Thyroid gland (tissue), 4 donors: Measurements from ENCODE around the gene KIF1C. TPM values are rescaled to one million over a fixed set of nuclear protein-coding genes. Genes with fewer than 3 reads are reported as not detected.

Source experiments
- DNase-seq, 2 donors: peaks; one replicate each; pipeline ENCODE4 v3.0.0-alpha.2; 2019
- H3K27ac ChIP-seq, 3 donors: fragments of 200-600 bp; sonication (generic); 1 replicate in 2 of 3; 2 replicates in 1 of 3; pipeline ENCODE4 v1.5.1; 2016 to 2019; ENCODE audit warnings: mild to moderate bottlenecking in 1 of 3, moderate library complexity in 1 of 3
- H3K27me3 ChIP-seq: fragments of 200-600 bp; sonication (generic); one replicate; pipeline ENCODE4 v1.5.1; 2019
- H3K36me3 ChIP-seq, 2 donors: fragments of 200-600 bp; sonication (generic); one replicate each; pipeline ENCODE4 v1.5.1; 2016 to 2019
- H3K4me1 ChIP-seq, 2 donors: fragments of 200-600 bp; sonication (generic); one replicate each; pipeline ENCODE4 v1.5.1; 2017 to 2019
- H3K4me3 ChIP-seq, 3 donors: fragments of 200-600 bp; sonication (generic); replicated peaks in 1 of 3; 1 replicate in 2 of 3; 2 replicates in 1 of 3; pipeline ENCODE4 v1.5.1; 2016; ENCODE audit warnings: mild to moderate bottlenecking in 1 of 3
- H3K9me3 ChIP-seq: fragments of 200-600 bp; sonication (generic); one replicate; pipeline ENCODE4 v1.5.1; 2017
- CTCF ChIP-seq, 6 experiments: fragments of 200-600 bp in 3 of 6; fragments of 450-650 bp in 3 of 6; sonication (generic) in 3 of 6; IDR thresholded peaks; one replicate each; pipeline ENCODE4 v1.5.1; 2016 to 2019; ENCODE audit warnings: antibody characterized with exemption in 6 of 6, mild to moderate bottlenecking in 2 of 6, inconsistent platforms in 1 of 6, moderate library complexity in 1 of 6
- POLR2A ChIP-seq, 2 donors: fragments of 450-650 bp; IDR thresholded peaks; one replicate each; pipeline ENCODE4 v1.6.1; 2017; ENCODE audit warnings: antibody characterized with exemption in 2 of 2, mild to moderate bottlenecking in 2 of 2, moderate library complexity in 1 of 2
- WGBS, 2 donors: methylation state at CpG; one replicate each; pipeline ENCODE4 v1.1.5; 2017; 5-methylcytosine and 5-hydroxymethylcytosine counted together
- intact Hi-C: fragments of 100-400 bp; cut with DNase I; formaldehyde crosslinking; loops from one replicate; pipeline ENCODE4 v1.15.1; 2023
- total RNA-seq, 4 donors: library from RNA; depleted of rRNA; stranded (reverse); fragments of >200 nt; gene quantifications; one replicate each; pipeline ENCODE4 v1.2.3, GENCODE V29; 2016

The KIF1C gene
- total RNA-seq, 4 donors from 2014 or later, result 67.3 to 134 (median 86.9) TPM

- Histone ChIP-seq H3K4me1 (peaks cover 21 to 57% of the 10 kb centered on the region in 2 donors), H3K36me3 (peaks cover 0 to 2% of the 10 kb centered on the region in 2 donors), H3K9me3 (no peaks in the 10 kb centered on the region), H3K27ac (peak overlapping the region; percentile 80 to 98 (median 94)), H3K27me3 (no peaks in the 10 kb centered on the region), H3K4me3 (peak overlapping the region in 1 of 3 donors; percentile 98)
- 1 to 18% methylated on average over 5 to 14 of the region's 52 CpGs for WGBS, 2 donors
- DNase-seq, result peak; percentile 40 to 41
- intact Hi-C loops, result no loop called here
- TF ChIP-seq POLR2A (IDR thresholded peaks at IDR 0.05) (peak in 1 of 2 donors; percentile 13), CTCF (IDR thresholded peaks at IDR 0.05) (no peak)
These were observed 47.5 kb upstream of the KIF1C start for GRCh38 chr17:4950075-4950745.

GRCh38 chr17:4950746-4951204 is 47.0 kb upstream of the KIF1C start, which contains the start of gene ENO3:
Gene ENO3 (plus strand): TSS chr17:4951119. CDS start chr17:4951830, 711 bp downstream.
- intact Hi-C loops, result no loop called here
- Histone ChIP-seq H3K27ac (peak within 1 kb of the TSS; percentile 80 to 98 (median 94)), H3K9me3 (no peaks in the 10 kb centered on the region), H3K36me3 (peaks cover 0 to 2% of the 10 kb centered on the region in 2 donors), H3K27me3 (no peaks in the 10 kb centered on the region), H3K4me3 (peak within 1 kb of the TSS in 1 of 3 donors; percentile 98), H3K4me1 (peaks cover 21 to 55% of the 10 kb centered on the region in 2 donors)
- WGBS, 2 donors, result 28 to 37% methylated on average over 7 of the region's 7 CpGs
- TF ChIP-seq POLR2A (IDR thresholded peaks at IDR 0.05), result no peak
- peak in 1 of 2 donors; percentile 17 for DNase-seq

GRCh38 chr17:4951486-4951885 is 46.3 kb upstream of the KIF1C start:
- intact Hi-C loops, result no loop called here
- TF ChIP-seq POLR2A (IDR thresholded peaks at IDR 0.05), result no peak
- TF ChIP-seq CTCF (IDR thresholded peaks at IDR 0.05), result no peak
- Histone ChIP-seq H3K4me3 (no peak overlapping the region), H3K27me3 (no peaks in the 10 kb centered on the region), H3K27ac (no peak overlapping the region), H3K36me3 (no peaks in the 10 kb centered on the region), H3K9me3 (no peaks in the 10 kb centered on the region), H3K4me1 (peaks cover 21 to 54% of the 10 kb centered on the region in 2 donors)
- 70 to 79% methylated on average over 3 of the region's 3 CpGs for WGBS, 2 donors
- DNase-seq, result no peak

- DNase-seq, result peak; percentile 69 to 75
- Histone ChIP-seq H3K27ac (peak overlapping the region; percentile 43 to 68 (median 52)), H3K36me3 (no peaks in the 10 kb centered on the region), H3K9me3 (no peaks in the 10 kb centered on the region), H3K4me3 (no peak overlapping the region), H3K4me1 (peaks cover 17 to 57% of the 10 kb centered on the region in 2 donors), H3K27me3 (no peaks in the 10 kb centered on the region)
- TF ChIP-seq CTCF (IDR thresholded peaks at IDR 0.05), result no peak
- peak in 1 of 2 donors; percentile 6 for TF ChIP-seq POLR2A (IDR thresholded peaks at IDR 0.05)
- intact Hi-C loops, result no loop called here
- WGBS, 2 donors, result 39 to 48% methylated on average over 13 to 14 of the region's 14 CpGs
These were observed 44.2 kb upstream of the KIF1C start for GRCh38 chr17:4953451-4953961.

- WGBS, 2 donors, result 90 to 92% methylated on average over 8 of the region's 8 CpGs
- Histone ChIP-seq H3K27ac (no peak overlapping the region), H3K27me3 (no peaks in the 10 kb centered on the region), H3K36me3 (peaks cover 8 to 9% of the 10 kb centered on the region in 2 donors), H3K4me1 (peaks cover 20 to 60% of the 10 kb centered on the region in 2 donors), H3K4me3 (no peak overlapping the region), H3K9me3 (no peaks in the 10 kb centered on the region)
- DNase-seq, result no peak
- intact Hi-C loops, result no loop called here
- TF ChIP-seq CTCF (IDR thresholded peaks at IDR 0.05), result no peak
- TF ChIP-seq POLR2A (IDR thresholded peaks at IDR 0.05), result no peak
These were observed 42.7 kb upstream of the KIF1C start for GRCh38 chr17:4955091-4955490.
